HG03025 (cell line): Measurements from ENCODE around the gene NKAP.

Experiments
- ATAC-seq: cut with Tn5 transposase; IDR thresholded peaks from one replicate; pipeline ENCODE4 v1.9.1; 2021; ENCODE audit warnings: mild to moderate bottlenecking, moderate library complexity; ENCODE audit not compliant: unreplicated experiment, low FRiP score

The NKAP gene

DNA sequence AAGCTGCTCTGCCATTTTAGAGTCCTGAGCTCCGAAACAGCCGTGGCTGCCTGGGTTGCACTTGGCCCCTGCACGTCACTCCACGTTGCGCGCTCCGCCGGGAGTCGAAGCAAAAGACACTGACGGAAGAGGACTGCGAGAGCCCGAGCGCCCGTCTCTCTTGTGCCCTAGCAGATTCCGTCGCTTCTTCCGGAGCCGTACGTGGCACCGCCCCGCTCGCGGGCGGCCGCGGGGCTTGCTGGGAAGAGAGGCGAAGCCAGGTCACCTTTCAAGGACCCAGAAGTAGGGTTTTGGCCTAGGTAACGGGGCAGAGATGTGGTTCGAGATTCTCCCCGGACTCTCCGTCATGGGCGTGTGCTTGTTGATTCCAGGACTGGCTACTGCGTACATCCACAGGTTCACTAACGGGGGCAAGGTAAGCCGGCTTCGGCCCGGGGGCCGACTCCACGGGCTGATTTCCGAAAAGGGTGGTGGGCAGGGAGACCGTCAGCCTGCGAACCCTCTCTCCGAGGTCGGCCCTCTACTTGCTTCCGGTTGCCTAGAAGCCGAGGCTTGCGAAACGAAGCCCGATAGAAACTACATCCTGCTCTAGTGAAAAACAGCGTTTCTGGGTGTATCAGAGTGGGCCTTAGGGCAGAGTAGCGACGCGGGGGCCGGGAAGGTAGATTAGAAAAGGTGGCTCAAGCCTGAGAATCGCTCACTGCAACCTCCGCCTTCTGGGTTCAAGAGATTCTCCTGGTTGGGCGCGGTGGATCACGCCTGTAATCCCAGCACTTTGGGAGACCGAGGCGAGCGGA lies 71.8 kb downstream of the NKAP start, which contains the start of the genes NDUFA1 and RNF113A:
Gene NDUFA1, plus strand, starts transcription at position 234 of the 797 bp plus-strand sequence. Its CDS starts 80 bp downstream, at position 314.
Gene RNF113A, minus strand, starts transcription at position 135 of the 797 bp plus-strand sequence. Its CDS starts 120 bp downstream, at position 15.
- peak; percentile 90 for ATAC-seq

DNA sequence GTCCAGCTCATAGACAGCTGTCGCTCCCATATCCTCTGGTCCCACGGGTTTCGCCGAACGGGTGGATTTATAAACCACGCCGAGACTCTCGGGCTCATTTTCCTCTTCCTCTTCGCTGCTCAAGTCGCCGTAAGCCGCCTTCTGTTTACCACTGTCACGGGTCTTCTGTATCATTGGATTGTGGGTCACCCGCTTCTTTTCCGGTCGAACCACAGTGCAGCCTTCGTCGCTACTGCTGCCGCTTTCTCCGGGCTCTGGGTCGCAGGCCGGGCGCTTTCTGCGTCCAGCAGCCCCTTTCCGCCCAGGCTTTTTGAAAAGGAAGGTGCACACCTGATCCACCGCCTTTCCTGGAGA lies 72.3 kb downstream of the NKAP start:
- peak; percentile 41 for ATAC-seq
